ENCODE data around the gene GADD45GIP1. TPM values are rescaled to one million over a fixed set of nuclear protein-coding genes. Genes with fewer than 3 reads are reported as not detected.

The GADD45GIP1 gene
- polyA plus RNA-seq (2013, experiment 1 of 2; ENCODE audit: insufficient read length): 73.8 TPM
- 41.9 TPM for polyA plus RNA-seq (2013, experiment 2 of 2; ENCODE audit: insufficient read length)

DNA sequence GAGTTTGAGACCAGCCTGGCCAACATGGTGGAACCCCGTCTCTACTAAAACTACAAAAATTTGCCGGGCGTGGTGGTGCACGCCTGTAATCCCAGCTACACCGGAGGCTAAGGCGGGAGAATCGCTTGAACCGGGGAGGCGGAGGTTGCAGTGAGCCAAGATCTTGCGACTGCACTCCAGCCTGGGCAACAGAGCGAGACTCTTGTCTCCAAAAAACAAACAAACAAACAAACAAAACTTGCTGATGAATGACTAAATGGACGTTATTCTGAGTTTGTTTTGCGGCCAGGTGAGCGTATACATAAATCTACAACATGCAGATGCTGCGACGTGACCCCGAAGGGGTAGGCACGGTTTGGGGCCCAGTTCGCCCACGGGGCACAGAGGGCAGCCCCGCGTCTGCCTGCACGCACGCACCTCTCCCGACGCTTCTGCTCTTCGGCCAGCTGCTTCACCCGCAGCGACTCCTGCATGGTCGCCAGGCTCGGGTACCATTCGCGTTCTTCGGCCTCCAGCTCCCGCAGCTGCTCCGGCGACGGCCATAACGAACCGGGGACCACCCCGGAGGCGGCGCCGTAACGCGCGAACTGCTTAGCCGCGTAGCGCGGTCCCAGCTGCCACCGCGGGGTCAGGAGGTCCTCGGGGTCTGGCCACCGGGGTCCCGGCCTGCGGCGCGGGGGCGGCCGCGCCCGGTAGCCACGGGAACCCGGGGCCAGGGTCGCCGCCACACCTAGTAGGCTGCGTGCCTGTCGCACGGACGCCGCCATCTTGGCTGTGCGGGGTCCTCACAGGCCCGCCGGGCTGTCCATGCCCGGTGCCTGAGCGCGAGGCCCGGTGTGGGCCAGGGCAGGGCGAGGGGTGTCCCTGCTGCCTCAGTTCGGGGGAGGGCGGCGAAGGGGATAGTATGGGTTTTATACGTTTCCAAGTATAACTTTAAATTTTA, at the start of gene GADD45GIP1:
Gene GADD45GIP1 (minus strand): TSS at position 778 of the 943 bp plus-strand sequence. CDS start 11 bp downstream, at position 767.
- peak; percentile 82 for DNase-seq

DNA sequence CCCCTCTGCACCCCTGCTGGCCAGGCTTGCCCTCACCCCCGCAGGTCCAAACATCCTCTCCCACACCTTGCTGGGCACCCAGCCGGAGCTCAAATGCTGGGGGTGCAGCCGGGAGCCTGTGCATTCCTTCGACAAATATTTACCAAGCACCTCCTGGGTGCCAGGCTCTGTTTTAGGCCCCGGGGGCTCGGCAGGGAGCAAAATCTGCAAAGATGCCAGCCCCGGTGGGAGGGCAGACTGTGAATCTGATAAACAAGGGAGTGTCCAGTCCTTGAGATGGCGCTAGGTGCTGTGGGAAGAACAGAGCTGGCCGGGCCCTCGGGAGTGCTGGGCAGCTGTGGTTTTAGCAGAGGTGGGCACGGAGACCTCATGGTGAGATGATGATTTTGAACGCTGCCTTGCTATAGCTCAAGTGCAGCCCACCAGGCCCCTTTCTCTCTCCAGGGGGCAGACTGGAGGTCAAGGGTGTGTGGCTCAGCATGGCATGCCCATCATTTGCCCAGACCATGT, 48.9 kb upstream of the GADD45GIP1 start:
- DNase-seq: no peak

DNA sequence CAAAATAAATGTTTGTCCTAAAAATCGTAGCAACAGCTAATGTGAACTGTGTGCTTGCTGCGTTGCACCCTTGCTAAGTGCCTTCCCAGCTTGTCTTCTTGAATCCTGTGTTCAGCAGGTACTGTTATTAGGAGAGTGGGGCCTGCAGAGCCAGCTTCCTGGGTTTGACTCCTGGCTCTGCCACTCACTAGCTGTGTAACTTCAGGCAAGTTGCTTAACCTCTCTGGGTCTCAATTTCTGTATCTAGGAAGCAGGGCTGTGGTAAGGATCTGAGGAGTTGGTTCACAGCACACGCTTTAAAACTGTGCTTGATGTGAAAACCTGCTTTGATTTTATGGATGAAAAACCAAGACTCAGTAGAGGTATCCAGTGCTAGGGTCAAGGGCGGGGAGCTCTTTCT, 48.2 kb upstream of the GADD45GIP1 start:
- no peak for DNase-seq

DNA sequence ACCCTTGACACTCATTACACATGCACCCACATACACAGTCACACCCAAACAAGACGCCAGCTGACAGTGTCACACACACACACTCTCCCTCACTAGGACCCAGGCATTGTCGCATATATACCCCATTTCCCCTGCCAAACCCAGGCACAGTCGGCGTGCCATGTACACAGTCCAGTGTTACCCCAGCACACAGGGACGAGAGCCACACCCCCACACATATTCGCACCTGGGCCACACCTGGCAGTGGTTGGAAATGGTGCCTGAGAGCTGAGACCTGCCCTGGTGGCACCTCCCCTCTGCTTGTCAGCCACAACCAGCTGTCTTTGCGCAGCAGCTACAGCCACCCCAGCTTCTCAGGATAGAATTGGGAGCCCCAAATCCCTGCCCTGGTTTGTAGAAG, 47.2 kb upstream of the GADD45GIP1 start:
- no peak for DNase-seq

DNA sequence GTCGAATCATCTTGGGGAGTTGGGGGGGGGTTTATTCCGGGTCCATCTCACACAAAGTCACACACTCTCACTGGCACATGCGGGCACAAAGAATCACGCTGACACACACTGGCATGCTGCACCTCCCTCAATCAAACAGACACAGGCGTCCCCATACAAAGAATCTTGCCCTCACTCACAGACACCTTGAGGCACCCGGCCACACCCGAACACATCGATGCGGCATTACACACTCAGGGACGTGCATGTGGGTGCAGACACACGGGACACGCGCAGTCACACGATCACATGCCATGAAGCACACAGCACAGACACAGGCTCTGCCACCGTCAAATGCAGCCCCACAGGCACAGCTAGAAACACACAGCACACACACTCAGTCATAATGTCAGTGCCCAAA, 46.1 kb upstream of the GADD45GIP1 start:
- no peak for DNase-seq

DNA sequence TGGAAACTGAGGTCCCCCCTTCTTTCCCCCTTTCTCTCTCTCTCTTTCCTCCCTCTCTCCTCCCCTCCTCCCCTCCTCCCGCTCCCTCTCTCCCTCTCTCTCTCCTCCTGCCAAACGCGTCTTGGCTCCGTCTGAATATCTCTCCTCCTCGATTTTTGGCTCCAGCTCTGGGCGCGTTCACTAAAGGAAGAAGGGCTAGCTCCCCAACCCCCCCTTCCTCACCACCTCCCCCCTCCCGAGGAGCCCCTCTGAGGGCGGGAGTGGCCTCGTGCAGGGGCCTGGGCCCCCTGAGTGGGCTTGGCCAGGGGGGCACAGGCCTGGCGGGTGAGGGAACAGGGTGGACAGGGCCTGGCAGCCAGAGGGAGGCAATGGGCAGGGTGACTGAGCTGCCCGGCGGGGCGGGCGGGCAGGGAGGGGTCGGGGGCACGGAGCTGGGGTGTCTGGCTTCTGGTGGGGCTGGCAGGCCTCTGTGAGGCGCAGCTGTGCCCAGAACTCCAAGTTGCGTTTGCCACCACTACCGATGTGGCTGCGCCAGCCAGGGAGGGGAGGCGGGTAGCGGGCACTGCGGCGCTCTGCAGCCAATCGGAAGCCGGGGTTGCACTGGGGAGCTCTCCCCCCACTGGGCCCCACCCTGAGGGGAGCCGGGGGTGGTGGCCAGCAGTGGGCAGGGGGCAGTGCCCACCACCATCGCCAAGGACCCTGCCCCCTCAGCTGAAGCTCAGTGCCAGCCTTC, 45.3 kb upstream of the GADD45GIP1 start:
- no peak for DNase-seq

DNA sequence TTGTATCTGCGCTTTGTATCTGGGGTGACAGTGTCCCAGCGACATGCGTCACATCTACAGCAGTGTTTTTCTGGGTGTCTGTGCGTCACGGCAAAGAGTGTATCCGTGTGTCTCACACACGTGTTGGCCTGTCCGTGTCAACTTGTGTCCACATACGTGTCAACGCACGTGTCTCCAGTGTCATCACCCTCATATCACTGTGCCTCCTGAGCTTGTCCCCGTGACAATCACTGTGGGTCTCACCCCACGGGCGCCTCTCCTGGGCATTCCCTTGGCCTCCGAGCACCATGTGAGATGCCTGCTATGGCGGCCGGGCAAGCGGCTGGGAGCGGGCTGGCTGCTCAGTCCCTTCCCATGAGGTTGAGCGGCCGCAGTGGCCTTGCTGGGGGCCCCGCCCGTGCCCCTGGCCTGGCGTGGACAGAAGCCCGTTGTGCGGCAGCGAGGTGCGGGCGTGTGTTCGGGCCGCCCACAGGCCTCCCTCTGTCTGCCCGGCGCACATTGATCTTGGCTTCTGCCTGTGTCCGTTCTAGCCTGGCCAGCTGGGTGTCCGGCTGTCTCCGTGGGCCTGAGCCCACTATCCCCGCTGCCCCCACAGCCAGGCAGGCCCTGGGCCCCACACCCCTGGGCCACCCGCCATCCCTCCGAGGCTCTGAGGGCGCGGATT, 44.6 kb upstream of the GADD45GIP1 start:
- no peak for DNase-seq

DNA sequence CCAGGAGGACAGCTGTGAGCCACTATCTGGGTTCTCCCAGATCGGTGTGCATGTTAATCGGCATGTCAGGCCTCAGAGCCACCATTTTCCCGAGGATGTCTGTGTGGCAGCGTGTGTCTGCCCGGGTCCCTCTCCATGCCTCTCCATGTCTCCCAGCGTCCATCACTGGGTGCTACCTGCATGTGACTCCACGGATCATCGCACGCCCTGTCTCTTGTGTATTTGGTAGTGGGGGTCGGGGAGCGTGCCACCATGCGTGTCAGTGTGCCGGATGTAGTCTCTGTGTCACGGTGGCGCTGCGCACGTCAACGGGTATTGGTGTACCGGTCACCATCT, 44.1 kb upstream of the GADD45GIP1 start:
- no peak for DNase-seq

DNA sequence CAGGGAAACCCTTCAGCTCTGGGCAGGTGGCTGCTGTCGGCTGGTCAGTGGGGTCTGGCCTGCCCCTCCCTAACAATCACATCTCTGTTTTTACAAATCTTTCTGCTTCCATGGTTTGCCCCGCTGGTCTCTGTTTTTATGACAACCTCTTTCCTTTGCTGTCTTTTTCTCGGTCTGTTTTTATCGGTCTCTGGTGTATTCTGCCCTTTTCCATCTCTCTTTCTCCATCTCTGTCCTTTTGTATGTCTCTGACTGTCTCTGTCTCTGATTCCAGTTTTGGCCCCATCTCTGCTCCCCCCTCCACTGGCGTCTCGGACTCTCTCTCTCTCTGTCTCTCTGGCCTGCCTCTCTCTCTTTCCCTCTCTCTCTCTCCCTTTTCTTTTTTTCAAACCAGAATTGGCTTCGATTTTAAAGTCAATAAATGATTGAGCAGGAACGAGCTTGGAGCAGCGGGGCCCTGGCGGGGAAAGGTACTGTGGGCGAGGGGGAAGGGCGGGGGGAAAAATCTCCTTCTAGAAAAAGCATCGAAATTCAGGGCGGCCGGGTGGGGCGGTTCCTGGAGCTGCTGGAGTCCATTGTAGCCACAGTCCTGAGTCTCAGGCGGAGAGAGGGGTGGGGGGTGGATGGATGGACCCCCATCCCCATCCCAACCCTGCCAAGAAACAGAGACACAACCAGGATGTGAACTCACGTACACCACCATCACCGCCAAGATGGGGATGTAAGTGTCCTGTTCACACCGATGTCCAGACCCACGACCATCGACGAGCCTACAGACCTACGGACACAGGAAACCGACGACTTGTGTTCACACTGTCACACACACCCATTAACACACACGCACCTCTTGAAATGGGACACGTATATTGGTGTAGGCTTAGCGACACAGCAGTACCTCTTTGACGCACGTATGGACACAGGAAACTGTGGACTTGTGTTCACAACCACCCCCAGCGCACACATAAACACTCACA, 41.2 kb upstream of the GADD45GIP1 start:
- no peak for DNase-seq

DNA sequence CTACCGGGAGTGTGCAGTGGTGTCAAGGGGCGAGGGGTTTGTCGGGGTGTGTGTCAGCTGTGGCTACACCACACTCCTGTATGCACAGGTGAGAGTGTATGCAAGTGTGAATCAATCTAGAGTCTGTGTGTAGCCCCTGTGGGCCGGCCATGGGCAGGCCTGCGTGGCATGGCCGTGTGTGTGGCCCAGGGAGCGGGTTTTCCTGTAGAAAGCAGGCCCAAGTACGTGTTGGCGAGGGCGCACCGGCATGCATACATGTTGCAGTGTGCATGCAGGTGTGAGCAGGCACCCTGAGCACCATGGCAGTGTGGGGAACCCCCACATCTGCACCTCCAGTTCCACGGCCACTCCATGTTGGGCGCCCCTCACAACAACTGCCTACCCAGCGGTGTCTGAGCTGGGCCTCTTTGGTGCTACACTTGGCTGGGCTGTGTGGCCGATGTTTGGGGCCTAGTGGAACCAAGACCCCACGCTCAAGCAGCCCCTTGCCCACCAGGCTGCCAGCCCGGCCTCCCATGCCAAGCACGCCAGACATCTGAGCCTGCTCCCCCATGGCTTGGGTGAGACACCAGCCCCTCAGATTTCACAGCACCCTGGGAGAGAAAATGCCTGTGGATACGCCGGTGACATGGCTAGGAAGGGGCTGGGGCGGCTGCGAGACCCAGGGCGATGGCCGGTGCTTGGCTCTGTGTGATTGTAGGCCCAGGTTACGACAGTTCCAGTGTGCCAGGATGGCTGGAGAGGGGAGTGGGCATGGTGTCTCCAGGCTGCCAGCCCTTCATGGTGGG, 40.4 kb upstream of the GADD45GIP1 start:
- no peak for DNase-seq

DNA sequence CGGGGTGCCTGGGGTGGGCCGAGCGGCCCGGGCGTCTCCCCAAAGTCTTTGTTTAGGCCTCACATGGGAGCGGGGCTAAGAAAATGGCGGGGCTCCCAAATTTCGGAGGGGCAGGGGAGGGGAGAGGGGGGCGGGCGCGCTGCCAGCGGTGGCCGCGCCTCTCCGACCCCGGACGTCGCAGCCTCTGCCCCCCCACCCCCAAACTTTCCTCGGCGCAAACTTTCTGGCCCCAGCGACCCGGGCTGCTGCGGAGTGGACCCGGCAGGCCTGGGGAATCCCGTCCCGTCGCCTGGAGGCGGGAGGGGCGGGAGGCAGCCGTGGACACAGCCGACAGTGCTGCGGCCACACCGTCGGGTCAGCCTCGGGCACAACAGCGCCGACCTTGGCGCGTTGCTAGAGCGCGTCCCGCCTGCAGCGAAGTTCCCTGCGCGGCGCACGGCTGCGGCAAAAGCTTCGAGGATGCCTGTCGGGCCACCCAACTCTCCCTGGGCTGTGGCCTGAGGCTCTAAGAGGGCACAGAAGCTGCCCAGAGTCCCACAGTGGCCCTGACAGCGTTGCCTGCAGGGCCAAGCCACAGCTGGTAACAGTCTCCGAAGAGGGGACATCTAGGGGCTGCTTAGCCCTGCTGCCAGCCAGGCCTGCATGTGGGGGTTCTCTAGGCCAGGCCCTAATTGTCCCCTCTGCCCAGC, 39.5 kb upstream of the GADD45GIP1 start:
- DNase-seq: peak; percentile 46

DNA sequence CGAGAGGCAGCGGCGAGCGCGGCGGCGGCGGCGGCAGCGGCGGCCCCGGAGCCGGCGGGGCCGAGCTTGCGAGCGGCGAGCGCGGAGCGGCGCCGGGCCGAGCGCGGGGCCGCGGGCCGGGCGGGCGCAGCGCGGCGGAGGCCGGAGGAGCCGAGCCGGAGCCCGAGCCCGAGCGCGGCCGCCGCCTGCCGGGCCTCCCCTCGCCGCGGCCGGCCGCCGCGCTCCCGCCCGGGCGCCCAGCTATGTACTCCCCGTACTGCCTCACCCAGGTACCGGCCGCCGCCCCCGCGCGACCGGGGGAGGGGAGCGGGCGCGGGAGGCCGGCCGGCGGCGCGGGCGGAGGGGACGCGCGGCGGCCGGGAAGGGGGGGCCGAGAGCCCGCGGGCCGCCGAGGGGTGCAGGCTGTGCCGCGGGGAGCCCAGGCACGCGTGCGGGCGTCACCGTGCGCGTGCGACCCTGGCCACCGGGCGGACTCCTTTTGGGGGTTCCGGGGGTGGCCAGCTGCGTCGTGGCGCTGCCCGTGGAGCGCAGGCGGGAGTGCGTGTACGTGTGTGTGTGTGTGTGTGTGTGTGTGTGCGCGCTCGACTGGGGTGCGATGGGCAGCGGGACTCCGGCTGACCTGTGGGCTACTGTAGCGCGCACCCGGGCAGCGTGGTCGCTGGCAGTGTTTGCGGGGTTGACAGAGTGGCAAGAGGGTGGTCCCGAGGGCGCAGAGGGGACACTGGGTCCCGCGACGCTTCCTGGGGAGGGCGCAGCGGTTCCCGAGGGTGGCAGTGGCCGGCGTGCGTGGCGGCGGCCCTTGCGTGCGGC, 38.8 kb upstream of the GADD45GIP1 start:
- no peak for DNase-seq

DNA sequence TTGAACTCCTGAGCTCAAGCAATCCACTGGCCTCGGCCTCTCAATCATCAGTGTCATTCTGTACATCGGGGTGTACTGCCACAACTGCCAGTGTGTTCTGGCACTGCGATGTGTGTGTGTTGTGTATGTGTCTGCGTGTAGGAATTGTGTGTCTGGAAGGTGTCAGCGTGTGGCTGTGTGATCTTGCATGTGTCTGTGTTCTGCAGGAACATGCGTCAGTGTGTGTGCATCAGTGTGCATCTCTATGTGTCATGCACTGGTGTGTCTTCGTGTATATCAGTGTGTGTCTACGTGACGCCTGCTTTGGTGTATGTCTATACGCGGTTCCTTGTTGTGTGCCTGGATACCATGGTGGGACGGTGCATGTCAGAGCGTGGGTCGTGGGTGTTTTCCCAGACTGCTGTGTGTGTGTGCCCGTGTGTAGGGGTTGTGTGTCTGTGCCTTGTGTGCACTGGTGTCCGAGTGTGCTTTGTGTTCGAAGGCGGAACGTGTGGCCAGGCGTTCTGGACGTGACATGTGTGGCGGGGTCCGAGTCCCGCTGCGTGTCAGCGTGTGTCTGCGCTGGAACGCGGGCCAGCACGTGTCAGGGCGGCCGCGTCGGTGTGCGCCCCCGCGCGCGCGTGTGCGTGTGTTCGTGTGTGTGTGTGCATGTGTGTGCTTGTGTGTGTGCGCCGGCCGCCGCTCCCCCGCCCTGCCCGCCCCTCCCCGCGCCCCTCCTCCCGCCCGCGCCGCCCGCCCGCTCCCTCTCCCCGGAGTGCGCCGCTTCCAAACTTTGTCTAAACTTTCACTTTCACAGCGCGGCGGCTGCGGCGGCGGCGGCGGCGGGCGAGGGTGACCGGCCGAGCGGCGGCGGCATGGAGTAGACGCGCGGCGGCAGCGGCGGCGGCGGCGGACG, 37.9 kb upstream of the GADD45GIP1 start, which contains the start of gene NFIX:
Gene NFIX (plus strand): TSS at position 775 of the 895 bp plus-strand sequence. CDS start 363 bp downstream, outside the sequence.
- DNase-seq: peak; percentile 76

DNA sequence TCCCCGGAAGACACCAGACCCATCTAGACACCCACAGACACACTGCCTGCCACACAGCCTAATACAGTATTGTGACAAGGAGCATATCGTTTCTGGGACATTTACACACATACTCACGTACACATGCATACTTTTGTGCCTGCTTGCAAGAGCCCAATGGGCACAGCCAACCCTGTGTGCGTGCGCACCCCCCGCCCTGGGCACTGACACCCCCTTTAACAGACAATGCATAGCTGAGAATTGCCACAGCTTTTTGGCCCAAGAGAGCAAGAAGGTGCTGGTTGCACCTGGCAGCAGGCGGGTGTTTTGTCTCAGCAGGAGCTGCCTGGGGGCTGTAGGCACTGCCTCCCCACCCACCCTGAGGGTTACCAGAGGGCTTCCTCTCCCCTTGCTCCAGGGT, 36.5 kb upstream of the GADD45GIP1 start:
- DNase-seq: no peak

DNA sequence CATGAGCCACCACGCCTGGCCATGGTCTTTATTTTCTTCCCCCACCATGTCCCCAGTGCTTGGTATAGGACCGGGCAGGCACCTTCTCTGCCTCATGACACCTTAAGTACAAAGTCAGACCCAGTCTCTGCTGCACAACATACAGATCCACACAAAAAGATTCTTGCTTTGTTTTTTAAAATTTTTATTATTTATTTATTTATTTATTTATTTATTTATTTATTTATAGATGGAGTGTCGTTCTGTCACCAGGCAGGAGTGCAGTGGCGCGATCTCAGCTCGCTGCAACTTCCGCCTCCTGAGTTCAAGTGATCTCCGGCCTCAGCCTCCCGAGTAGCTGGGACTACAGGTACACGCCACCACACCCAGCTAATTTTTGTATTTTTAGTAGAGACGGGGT, 35.7 kb upstream of the GADD45GIP1 start:
- DNase-seq: no peak

DNA sequence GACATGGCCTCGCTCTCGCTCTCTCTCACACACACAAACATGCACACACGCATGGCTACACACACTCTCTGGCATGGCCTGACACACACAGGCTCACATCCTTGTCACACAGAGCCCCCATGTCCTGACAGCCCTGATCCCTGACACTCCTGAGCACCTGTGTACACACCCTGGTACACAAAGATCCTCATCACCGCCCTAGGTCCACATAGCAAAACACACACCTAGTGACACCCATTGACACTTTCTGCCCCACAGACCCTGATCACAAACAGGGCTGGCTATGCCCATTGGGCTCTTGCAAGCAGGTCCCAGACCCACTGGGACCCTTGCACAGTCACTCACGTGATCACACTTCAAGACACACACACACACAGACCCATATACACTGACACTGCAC, 34.3 kb upstream of the GADD45GIP1 start:
- no peak for DNase-seq

DNA sequence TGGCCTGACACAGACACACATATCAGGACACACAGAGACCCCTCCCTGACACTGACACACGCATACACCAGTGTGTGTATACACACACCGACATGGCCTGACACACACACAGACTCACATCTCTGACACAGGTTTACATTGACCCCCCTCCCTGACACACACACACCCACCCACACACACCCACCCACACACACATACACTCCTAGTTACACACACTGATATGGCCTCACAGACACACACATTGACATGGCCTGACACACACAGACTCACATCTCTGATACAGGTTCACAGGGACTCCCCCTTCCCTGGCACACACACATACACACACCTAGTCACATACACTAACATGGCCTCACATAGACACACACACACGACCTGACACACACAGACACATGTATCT, 33.8 kb upstream of the GADD45GIP1 start:
- DNase-seq: no peak

DNA sequence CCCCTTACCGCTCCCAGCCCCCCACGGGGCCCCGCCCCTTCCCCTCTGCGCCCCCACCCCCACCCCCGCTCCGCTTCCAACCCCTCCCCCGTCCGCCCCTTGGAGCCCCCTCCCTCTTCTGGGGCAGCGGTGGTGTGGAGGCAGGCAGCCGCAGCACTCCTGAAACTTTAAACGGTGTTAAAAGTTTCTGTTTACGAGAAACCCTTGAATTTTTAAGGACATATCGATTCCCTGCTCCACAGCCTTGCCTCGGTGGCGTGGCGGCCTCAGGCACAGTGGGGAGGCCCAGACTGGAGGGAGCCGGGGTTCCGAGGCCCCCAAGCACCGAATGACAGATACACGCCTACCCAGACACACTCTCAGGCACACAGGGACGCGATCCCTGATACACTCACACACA, 33.4 kb upstream of the GADD45GIP1 start:
- no peak for DNase-seq

All from fibroblast of skin of back (primary cell).